ENCODE measurements around the gene REX1BD.

The REX1BD gene

DNA sequence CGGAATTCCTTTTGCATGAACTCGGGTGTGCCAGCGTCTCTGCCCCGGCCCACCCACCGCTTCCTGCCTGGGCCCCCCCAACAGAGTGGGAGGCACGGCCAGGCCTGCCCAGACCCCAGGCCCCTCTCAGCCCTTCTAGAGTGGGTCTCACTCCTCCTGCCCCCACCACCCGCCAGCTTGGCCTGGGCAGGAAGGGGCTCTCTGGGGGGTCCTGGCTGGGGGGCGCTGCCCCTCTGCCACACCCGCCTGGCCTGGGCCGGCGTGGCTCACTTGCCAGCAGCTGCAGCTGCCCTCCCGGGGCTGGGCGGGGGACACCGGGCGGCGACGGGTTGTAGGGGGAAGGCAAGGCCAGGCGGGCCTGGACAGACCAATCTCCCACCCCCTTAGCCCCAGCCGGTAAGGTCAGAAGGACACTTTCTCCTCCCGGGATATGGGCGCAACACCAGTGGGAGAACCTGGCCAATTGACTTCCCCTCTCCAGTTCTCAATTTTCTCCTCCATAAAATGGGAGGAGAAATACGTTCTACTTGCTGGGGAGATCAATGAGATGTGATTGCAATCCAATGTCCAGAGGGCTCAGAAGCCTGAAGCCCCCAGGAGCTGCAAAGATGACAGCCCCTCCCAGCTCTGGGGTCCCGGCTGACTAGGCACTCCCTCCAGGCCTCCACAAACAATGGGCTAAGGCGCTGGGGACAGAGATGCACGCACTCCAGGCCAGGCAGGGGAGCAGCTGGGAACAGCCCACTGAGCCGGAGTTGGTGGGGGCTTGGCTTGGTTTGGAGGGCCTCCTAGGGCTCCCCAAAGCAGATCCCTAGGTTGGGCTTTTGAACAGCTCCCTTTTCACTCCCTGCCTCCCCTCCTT lies 15.6 kb downstream of the REX1BD start:
- TF ChIP-seq SIN3A (IDR thresholded peaks at IDR 0.05; ENCODE audit: borderline replicate concordance, insufficient read depth, low read length) (no peak), TAF1 (IDR thresholded peaks at IDR 0.05; ENCODE audit: borderline replicate concordance, insufficient read depth, low read length) (no peak), REST (IDR thresholded peaks at IDR 0.05; ENCODE audit: insufficient read depth in 1 of 2, low read depth in 2 of 2, low read length in 2 of 2) (no peak), FOXP2 (optimal IDR thresholded peaks at IDR 0.05; ENCODE audit: borderline replicate concordance, extremely low read depth, extremely low read length, insufficient read depth) (no peak), POLR2AphosphoS5 (IDR thresholded peaks at IDR 0.05; ENCODE audit: low read depth, low read length) (no peak)

GRCh38 chr19:18604820-18605159 lies 16.2 kb downstream of the REX1BD start:
- no peak for TF ChIP-seq SIN3A (IDR thresholded peaks at IDR 0.05; ENCODE audit: borderline replicate concordance, insufficient read depth, low read length)
- no peak for TF ChIP-seq POLR2AphosphoS5 (IDR thresholded peaks at IDR 0.05; ENCODE audit: low read depth, low read length)
- no peak for TF ChIP-seq TAF1 (IDR thresholded peaks at IDR 0.05; ENCODE audit: borderline replicate concordance, insufficient read depth, low read length)
- TF ChIP-seq REST (IDR thresholded peaks at IDR 0.05; ENCODE audit: insufficient read depth in 1 of 2, low read depth in 2 of 2, low read length in 2 of 2) = no peak

DNA sequence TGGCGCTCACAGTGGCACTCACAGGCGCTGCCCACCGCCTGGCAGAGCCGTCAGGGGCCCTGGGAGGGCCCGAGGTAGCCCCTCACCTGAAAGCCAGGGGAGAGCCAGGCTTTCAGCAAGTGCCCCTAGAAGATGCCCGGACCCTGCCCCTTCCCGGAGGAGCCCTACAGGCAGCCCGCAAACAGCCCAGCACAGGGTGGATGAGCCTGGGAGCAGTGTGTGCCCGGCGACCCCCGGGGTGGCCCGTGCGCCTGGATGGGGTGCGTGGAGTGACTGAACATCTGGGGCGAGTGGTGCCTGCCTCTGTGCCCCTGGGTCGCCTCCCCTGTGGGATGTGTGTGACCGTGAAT lies 16.6 kb downstream of the REX1BD start:
- no peak for TF ChIP-seq FOXP2 (optimal IDR thresholded peaks at IDR 0.05; ENCODE audit: borderline replicate concordance, extremely low read depth, extremely low read length, insufficient read depth)
- TF ChIP-seq TAF1 (IDR thresholded peaks at IDR 0.05; ENCODE audit: borderline replicate concordance, insufficient read depth, low read length) = no peak
- TF ChIP-seq POLR2AphosphoS5 (IDR thresholded peaks at IDR 0.05; ENCODE audit: low read depth, low read length) = no peak

- no peak for TF ChIP-seq TAF1 (IDR thresholded peaks at IDR 0.05; ENCODE audit: borderline replicate concordance, insufficient read depth, low read length)
- no peak for TF ChIP-seq FOXP2 (optimal IDR thresholded peaks at IDR 0.05; ENCODE audit: borderline replicate concordance, extremely low read depth, extremely low read length, insufficient read depth)
- no peak for TF ChIP-seq REST (IDR thresholded peaks at IDR 0.05; ENCODE audit: insufficient read depth in 1 of 2, low read depth in 2 of 2, low read length in 2 of 2)
- TF ChIP-seq SIN3A (IDR thresholded peaks at IDR 0.05; ENCODE audit: borderline replicate concordance, insufficient read depth, low read length) = no peak
- no peak for TF ChIP-seq POLR2AphosphoS5 (IDR thresholded peaks at IDR 0.05; ENCODE audit: low read depth, low read length)
Observed at GRCh38 chr19:18605546-18606280, 17.1 kb downstream of the REX1BD start.

- TF ChIP-seq FOXP2 (optimal IDR thresholded peaks at IDR 0.05; ENCODE audit: borderline replicate concordance, extremely low read depth, extremely low read length, insufficient read depth) = no peak
Observed at GRCh38 chr19:18606281-18607225, 18.0 kb downstream of the REX1BD start, which contains the start of gene CRLF1. Gene CRLF1, minus strand, starts transcription at chr19:18606799. Its CDS starts 143 bp downstream, at chr19:18606656.

All from PFSK-1 (cell line).